ENCODE measurements around the gene COX8A. TPM values are rescaled to one million over a fixed set of nuclear protein-coding genes. Genes with fewer than 3 reads are reported as not detected.

Gene COX8A
- total and polyA plus RNA-seq, 2 of the 13 experiments (the other 11 are each of a cell fraction or from before 2014, with no cell fraction given): 202 to 406 TPM

DNA sequence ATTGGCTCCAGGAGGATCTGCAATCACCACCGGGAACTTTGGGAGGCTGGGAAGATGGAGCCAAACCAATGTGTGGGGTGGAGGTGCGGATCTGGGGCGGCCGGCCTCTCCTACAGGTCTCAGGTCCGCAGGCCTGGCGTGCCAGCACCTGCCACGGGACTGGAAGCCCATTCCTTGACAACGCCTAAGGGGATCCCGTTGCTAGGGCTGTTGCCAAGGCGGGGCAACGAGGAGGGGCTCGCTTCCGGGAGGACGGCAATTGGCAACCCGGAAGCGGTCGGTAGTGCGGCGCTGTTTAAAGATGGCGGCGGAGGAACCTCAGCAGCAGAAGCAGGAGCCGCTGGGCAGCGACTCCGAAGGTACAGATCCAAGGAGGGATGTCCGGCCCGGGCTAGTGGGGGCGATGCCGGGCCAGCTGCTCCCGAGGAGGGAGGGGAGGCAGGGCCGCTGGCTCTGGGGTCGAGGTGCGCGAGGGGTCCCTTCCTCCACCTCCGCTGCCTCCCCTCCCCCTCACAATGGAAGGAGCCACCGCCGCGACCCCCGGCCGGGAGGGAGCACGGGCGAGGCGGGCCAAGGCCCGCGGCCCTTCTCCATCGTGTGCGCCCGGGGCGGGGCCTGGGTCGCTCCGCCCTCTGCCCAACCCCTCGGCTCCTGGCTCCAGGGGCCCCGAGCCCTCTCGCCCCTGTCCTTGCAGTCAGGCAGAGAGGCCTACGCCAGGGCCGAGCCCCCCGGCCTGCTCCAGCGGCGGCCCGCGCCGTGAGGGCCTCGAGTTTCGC, 11.9 kb downstream of the COX8A start, which contains the start of gene OTUB1 (continued):
- TF ChIP-seq, protein P1, sequence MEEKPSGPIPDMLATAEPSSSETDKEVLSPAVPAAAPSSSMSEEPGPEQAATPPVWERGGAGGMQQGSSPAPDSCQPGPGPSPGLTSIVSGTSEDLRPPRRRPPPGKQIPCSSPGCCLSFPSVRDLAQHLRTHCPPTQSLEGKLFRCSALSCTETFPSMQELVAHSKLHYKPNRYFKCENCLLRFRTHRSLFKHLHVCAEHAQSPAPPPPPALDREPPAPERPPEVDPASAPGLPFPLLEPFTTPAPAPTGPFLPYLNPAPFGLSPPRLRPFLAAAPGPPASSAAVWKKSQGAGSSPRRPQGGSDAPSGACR (CRISPR knock-in tag; IDR thresholded peaks at IDR 0.05): peak; percentile 22; the same call in 1 of the 2 replicates
- TF ChIP-seq ZNF558 (CRISPR knock-in tag; IDR thresholded peaks at IDR 0.05; ENCODE audit: borderline replicate concordance) (peak; percentile 85; the same call in 1 of the 2 replicates), EHMT2 (IDR thresholded peaks at IDR 0.05; ENCODE audit: borderline replicate concordance, low read depth, low read length) (no peak), ZIK1 (CRISPR knock-in tag; IDR thresholded peaks at IDR 0.05; ENCODE audit: borderline replicate concordance, low read depth) (0 out of 2 replicates have a peak, but pooled peaks have one; percentile 28), ZNF652 (CRISPR knock-in tag; IDR thresholded peaks at IDR 0.05; ENCODE audit: borderline replicate concordance, low read depth) (no peak), XBP1 (CRISPR knock-in tag; IDR thresholded peaks at IDR 0.05) (peak; percentile 80; the same call in 1 of the 2 replicates), NFKB2 (CRISPR knock-in tag; IDR thresholded peaks at IDR 0.05; ENCODE audit: borderline replicate concordance) (peak; percentile 84; the same call in 1 of the 2 replicates), KMT2A (CRISPR knock-in tag; IDR thresholded peaks at IDR 0.05) (peak; percentile 76), YEATS2 (CRISPR knock-in tag; IDR thresholded peaks at IDR 0.05; ENCODE audit: borderline replicate concordance) (peak; percentile 76; the same call in 1 of the 2 replicates), KLF6 (CRISPR knock-in tag; IDR thresholded peaks at IDR 0.05) (peak; percentile 87; the same call in 1 of the 2 replicates), NFYB (CRISPR knock-in tag; IDR thresholded peaks at IDR 0.05) (0 out of 2 replicates have a peak, but pooled peaks have one; percentile 12), MEIS2 (CRISPR knock-in tag; IDR thresholded peaks at IDR 0.05) (peak; percentile 81), ZNF282 (IDR thresholded peaks at IDR 0.05; ENCODE audit: partially characterized antibody) (no peak), BHLHE40 (IDR thresholded peaks at IDR 0.05; ENCODE audit: low read length) (peak; percentile 71)
- TF ChIP-seq, protein P2, sequence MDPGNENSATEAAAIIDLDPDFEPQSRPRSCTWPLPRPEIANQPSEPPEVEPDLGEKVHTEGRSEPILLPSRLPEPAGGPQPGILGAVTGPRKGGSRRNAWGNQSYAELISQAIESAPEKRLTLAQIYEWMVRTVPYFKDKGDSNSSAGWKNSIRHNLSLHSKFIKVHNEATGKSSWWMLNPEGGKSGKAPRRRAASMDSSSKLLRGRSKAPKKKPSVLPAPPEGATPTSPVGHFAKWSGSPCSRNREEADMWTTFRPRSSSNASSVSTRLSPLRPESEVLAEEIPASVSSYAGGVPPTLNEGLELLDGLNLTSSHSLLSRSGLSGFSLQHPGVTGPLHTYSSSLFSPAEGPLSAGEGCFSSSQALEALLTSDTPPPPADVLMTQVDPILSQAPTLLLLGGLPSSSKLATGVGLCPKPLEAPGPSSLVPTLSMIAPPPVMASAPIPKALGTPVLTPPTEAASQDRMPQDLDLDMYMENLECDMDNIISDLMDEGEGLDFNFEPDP (CRISPR knock-in tag; conservative IDR thresholded peaks at IDR 0.05): no peak
- TF ChIP-seq, protein P3, sequence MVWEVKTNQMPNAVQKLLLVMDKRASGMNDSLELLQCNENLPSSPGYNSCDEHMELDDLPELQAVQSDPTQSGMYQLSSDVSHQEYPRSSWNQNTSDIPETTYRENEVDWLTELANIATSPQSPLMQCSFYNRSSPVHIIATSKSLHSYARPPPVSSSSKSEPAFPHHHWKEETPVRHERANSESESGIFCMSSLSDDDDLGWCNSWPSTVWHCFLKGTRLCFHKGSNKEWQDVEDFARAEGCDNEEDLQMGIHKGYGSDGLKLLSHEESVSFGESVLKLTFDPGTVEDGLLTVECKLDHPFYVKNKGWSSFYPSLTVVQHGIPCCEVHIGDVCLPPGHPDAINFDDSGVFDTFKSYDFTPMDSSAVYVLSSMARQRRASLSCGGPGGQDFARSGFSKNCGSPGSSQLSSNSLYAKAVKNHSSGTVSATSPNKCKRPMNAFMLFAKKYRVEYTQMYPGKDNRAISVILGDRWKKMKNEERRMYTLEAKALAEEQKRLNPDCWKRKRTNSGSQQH (CRISPR knock-in tag; IDR thresholded peaks at IDR 0.05; ENCODE audit: low read depth): peak; percentile 33; the same call in 1 of the 2 replicates
- TF ChIP-seq, protein P4, sequence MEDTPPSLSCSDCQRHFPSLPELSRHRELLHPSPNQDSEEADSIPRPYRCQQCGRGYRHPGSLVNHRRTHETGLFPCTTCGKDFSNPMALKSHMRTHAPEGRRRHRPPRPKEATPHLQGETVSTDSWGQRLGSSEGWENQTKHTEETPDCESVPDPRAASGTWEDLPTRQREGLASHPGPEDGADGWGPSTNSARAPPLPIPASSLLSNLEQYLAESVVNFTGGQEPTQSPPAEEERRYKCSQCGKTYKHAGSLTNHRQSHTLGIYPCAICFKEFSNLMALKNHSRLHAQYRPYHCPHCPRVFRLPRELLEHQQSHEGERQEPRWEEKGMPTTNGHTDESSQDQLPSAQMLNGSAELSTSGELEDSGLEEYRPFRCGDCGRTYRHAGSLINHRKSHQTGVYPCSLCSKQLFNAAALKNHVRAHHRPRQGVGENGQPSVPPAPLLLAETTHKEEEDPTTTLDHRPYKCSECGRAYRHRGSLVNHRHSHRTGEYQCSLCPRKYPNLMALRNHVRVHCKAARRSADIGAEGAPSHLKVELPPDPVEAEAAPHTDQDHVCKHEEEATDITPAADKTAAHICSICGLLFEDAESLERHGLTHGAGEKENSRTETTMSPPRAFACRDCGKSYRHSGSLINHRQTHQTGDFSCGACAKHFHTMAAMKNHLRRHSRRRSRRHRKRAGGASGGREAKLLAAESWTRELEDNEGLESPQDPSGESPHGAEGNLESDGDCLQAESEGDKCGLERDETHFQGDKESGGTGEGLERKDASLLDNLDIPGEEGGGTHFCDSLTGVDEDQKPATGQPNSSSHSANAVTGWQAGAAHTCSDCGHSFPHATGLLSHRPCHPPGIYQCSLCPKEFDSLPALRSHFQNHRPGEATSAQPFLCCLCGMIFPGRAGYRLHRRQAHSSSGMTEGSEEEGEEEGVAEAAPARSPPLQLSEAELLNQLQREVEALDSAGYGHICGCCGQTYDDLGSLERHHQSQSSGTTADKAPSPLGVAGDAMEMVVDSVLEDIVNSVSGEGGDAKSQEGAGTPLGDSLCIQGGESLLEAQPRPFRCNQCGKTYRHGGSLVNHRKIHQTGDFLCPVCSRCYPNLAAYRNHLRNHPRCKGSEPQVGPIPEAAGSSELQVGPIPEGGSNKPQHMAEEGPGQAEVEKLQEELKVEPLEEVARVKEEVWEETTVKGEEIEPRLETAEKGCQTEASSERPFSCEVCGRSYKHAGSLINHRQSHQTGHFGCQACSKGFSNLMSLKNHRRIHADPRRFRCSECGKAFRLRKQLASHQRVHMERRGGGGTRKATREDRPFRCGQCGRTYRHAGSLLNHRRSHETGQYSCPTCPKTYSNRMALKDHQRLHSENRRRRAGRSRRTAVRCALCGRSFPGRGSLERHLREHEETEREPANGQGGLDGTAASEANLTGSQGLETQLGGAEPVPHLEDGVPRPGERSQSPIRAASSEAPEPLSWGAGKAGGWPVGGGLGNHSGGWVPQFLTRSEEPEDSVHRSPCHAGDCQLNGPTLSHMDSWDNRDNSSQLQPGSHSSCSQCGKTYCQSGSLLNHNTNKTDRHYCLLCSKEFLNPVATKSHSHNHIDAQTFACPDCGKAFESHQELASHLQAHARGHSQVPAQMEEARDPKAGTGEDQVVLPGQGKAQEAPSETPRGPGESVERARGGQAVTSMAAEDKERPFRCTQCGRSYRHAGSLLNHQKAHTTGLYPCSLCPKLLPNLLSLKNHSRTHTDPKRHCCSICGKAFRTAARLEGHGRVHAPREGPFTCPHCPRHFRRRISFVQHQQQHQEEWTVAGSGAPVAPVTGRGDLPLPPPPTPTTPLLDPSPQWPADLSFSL (CRISPR knock-in tag; IDR thresholded peaks at IDR 0.05): no peak
- TF ChIP-seq, protein P5, sequence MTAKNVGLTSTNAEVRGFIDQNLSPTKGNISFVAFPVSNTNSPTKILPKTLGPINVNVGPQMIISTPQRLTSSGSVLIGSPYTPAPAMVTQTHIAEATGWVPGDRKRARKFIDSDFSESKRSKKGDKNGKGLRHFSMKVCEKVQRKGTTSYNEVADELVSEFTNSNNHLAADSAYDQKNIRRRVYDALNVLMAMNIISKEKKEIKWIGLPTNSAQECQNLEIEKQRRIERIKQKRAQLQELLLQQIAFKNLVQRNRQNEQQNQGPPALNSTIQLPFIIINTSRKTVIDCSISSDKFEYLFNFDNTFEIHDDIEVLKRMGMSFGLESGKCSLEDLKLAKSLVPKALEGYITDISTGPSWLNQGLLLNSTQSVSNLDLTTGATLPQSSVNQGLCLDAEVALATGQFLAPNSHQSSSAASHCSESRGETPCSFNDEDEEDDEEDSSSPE (CRISPR knock-in tag; IDR thresholded peaks at IDR 0.05): peak; percentile 72

Measured in HepG2 (cell line).